ENCODE measurements around the gene ZNF862. TPM values are rescaled to one million over a fixed set of nuclear protein-coding genes. Genes with fewer than 3 reads are reported as not detected.

The ZNF862 gene
- total RNA-seq, 1 donor from 2014 or later = 11.4 TPM

- DNase-seq = no peak
Observed at GRCh38 chr7:149845257-149845980, 7.2 kb downstream of the ZNF862 start.

GRCh38 chr7:149846021-149846420 lies 7.8 kb downstream of the ZNF862 start:
- no peak for DNase-seq

GRCh38 chr7:149846436-149847046 lies 8.4 kb downstream of the ZNF862 start:
- no peak for DNase-seq

GRCh38 chr7:149849174-149849573 lies 11.0 kb downstream of the ZNF862 start:
- DNase-seq = no peak

- DNase-seq = no peak
Observed at GRCh38 chr7:149850007-149850594, 11.9 kb downstream of the ZNF862 start.

- no peak for DNase-seq
Observed at GRCh38 chr7:149850716-149851115, 12.5 kb downstream of the ZNF862 start.

GRCh38 chr7:149851449-149851848 lies 13.3 kb downstream of the ZNF862 start:
- DNase-seq = no peak

GRCh38 chr7:149853157-149853556 lies 15.0 kb downstream of the ZNF862 start:
- no peak for DNase-seq

- no peak for DNase-seq
Observed at GRCh38 chr7:149854611-149855360, 16.6 kb downstream of the ZNF862 start.

GRCh38 chr7:149855361-149856305 lies 17.5 kb downstream of the ZNF862 start:
- no peak for DNase-seq

- DNase-seq = no peak
Observed at GRCh38 chr7:149856583-149856982, 18.4 kb downstream of the ZNF862 start.

- DNase-seq = no peak
Observed at GRCh38 chr7:149859369-149859768, 21.2 kb downstream of the ZNF862 start.

- no peak for DNase-seq
Observed at GRCh38 chr7:149859876-149860275, 21.7 kb downstream of the ZNF862 start.

GRCh38 chr7:149860821-149861727 lies 22.9 kb downstream of the ZNF862 start:
- DNase-seq = no peak

GRCh38 chr7:149861728-149862045 lies 23.5 kb downstream of the ZNF862 start:
- no peak for DNase-seq

- DNase-seq = no peak
Observed at GRCh38 chr7:149862156-149862555, 24.0 kb downstream of the ZNF862 start.

GRCh38 chr7:149863500-149863899 lies 25.3 kb downstream of the ZNF862 start:
- DNase-seq = no peak

- DNase-seq = no peak
Observed at GRCh38 chr7:149864023-149864422, 25.8 kb downstream of the ZNF862 start.

- DNase-seq = no peak
Observed at GRCh38 chr7:149864751-149865150, 26.6 kb downstream of the ZNF862 start.

GRCh38 chr7:149865437-149865836 lies 27.3 kb downstream of the ZNF862 start:
- DNase-seq = no peak

Measured in skin of body (tissue), 2 donors.